Neural progenitor cell (in vitro differentiated cells): ENCODE measurements around the gene C20orf204. TPM values are rescaled to one million over a fixed set of nuclear protein-coding genes. Genes with fewer than 3 reads are reported as not detected.

Experiments
- DNase-seq: peaks from one replicate; pipeline ENCODE4 v3.0.0-alpha.2; 2016; ENCODE audit warnings: low spot score
- H2AFZ ChIP-seq: fragments of 200-600 bp; sonication (generic); replicated peaks from 2 replicates; pipeline ENCODE4 v1.6.1; 2016; ENCODE audit warnings: antibody characterized with exemption
- H3F3A ChIP-seq: fragments of 200-600 bp; sonication (generic); 2 replicates; pipeline ENCODE4 v1.6.1; 2016; ENCODE audit warnings: antibody characterized with exemption, low read depth
- H3K27ac ChIP-seq: fragments of 200-600 bp; sonication (generic); 2 replicates; pipeline ENCODE4 v1.5.1; 2016; ENCODE audit warnings: mild to moderate bottlenecking
- H3K27me3 ChIP-seq: fragments of 200-600 bp; sonication (generic); 2 replicates; pipeline ENCODE4 v1.6.1; 2016; ENCODE audit warnings: mild to moderate bottlenecking, moderate library complexity
- H3K36me3 ChIP-seq: fragments of 200-600 bp; sonication (generic); 2 replicates; pipeline ENCODE4 v1.5.1; 2016
- H3K4me1 ChIP-seq: fragments of 200-600 bp; sonication (generic); 2 replicates; pipeline ENCODE4 v1.6.1; 2016; ENCODE audit warnings: mixed run types
- H3K4me2 ChIP-seq: fragments of 200-600 bp; sonication (generic); 2 replicates; pipeline ENCODE4 v1.6.1; 2016
- H3K4me3 ChIP-seq: fragments of 200-600 bp; sonication (generic); 2 replicates; pipeline ENCODE4 v1.5.1; 2016
- H3K79me2 ChIP-seq: fragments of 200-600 bp; sonication (generic); 2 replicates; pipeline ENCODE4 v1.6.1; 2016; ENCODE audit warnings: low read depth
- H3K9ac ChIP-seq: fragments of 200-600 bp; sonication (generic); 2 replicates; pipeline ENCODE4 v1.6.1; 2016
- H3K9me3 ChIP-seq: fragments of 200-600 bp; sonication (generic); 2 replicates; pipeline ENCODE4 v1.5.1; 2016; ENCODE audit warnings: low read depth
- H4K20me1 ChIP-seq: fragments of 200-600 bp; sonication (generic); 2 replicates; pipeline ENCODE4 v1.6.1; 2016; ENCODE audit warnings: low read depth
- H3K27ac Mint-ChIP-seq: 3 replicates; pipeline ENCODE4 v1.8.0; 2021; ENCODE audit warnings: mixed read lengths
- H3K27me3 Mint-ChIP-seq: 2 replicates; pipeline ENCODE4 v1.8.0; 2022; ENCODE audit warnings: low read depth, mild to moderate bottlenecking, inconsistent platforms, moderate library complexity, mixed read lengths; ENCODE audit not compliant: insufficient read depth
- H3K36me3 Mint-ChIP-seq: 3 replicates; pipeline ENCODE4 v1.8.0; 2021; ENCODE audit warnings: mixed read lengths
- H3K4me1 Mint-ChIP-seq: 3 replicates; pipeline ENCODE4 v1.8.0; 2021; ENCODE audit warnings: mixed read lengths
- H3K4me3 Mint-ChIP-seq: 3 replicates; pipeline ENCODE4 v1.8.0; 2021; ENCODE audit warnings: mild to moderate bottlenecking, moderate library complexity, mixed read lengths
- H3K9me3 Mint-ChIP-seq: 3 replicates; pipeline ENCODE4 v1.8.0; 2020; ENCODE audit warnings: mixed read lengths
- EZH2 ChIP-seq: fragments of 200-600 bp; sonication (generic); IDR thresholded peaks from 2 replicates; pipeline ENCODE4 v1.6.1; 2017; ENCODE audit warnings: antibody characterized with exemption, mild to moderate bottlenecking, moderate library complexity
- EZH2phosphoT487 ChIP-seq: fragments of 200-600 bp; sonication (generic); IDR thresholded peaks from 2 replicates; pipeline ENCODE4 v1.6.1; 2017; ENCODE audit warnings: antibody characterized with exemption
- total RNA-seq: library from RNA; depleted of rRNA; stranded (reverse); fragments of >200 nt; gene quantifications from 2 replicates; pipeline ENCODE4 v1.2.3, GENCODE V29; 2015; ENCODE audit warnings: low replicate concordance
- TF ChIP-seq, protein P1 (sequence below): fragments of 200-600 bp; sonication (generic); IDR thresholded peaks from 2 replicates; pipeline ENCODE4 v1.5.1; 2017; ENCODE audit warnings: antibody characterized with exemption, mild to moderate bottlenecking

C20orf204 gene
- total RNA-seq, 1 donor from 2014 or later, result 0.04 TPM

DNA sequence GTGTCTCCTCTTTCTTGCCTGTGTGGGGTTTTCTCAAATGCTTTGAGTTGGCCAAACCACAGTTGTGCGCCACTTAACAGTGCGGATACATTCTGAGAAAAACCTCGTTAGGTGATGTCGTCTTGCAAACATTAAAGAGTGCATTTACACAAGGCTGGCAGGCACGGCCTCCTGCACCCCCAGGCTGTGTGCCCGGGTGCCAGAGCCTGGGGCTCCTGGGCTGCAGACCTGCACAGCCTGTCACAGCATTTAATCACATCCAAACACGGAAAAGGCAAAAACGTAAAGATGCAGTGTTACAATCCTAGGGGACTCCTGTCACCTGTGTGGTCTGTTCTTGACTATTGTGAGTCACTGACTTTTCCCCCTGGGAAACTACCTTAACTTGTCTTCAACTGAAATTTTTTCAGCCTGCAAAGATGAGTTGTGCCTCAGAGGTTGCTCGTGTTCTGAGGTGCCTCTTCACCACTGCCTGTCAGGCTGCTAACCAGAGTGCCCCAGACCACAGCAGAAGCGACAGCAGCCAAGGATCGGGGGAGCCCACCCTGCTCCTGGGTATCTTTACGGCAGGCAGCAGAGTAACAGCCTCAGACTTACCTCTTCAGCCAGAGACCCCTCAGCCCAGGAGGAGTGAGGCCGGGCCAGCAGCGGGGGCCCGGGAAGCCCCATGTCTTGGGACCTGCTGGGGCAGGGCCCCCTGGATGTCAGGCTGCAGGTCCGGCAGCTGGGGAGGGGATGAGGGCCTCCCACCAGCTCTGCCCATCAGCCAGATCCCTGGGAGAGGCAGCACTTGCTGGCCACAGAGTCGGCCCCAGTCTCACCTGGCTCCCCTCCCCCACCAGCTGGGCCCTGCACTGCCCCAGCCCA, 683 bp upstream of the C20orf204 start:
- Histone ChIP-seq H3K9ac (no peak overlapping the region), H3K4me2 (peak overlapping the region; percentile 29)
- peak overlapping the region; percentile 46 for H3K4me3 Mint-ChIP-seq

DNA sequence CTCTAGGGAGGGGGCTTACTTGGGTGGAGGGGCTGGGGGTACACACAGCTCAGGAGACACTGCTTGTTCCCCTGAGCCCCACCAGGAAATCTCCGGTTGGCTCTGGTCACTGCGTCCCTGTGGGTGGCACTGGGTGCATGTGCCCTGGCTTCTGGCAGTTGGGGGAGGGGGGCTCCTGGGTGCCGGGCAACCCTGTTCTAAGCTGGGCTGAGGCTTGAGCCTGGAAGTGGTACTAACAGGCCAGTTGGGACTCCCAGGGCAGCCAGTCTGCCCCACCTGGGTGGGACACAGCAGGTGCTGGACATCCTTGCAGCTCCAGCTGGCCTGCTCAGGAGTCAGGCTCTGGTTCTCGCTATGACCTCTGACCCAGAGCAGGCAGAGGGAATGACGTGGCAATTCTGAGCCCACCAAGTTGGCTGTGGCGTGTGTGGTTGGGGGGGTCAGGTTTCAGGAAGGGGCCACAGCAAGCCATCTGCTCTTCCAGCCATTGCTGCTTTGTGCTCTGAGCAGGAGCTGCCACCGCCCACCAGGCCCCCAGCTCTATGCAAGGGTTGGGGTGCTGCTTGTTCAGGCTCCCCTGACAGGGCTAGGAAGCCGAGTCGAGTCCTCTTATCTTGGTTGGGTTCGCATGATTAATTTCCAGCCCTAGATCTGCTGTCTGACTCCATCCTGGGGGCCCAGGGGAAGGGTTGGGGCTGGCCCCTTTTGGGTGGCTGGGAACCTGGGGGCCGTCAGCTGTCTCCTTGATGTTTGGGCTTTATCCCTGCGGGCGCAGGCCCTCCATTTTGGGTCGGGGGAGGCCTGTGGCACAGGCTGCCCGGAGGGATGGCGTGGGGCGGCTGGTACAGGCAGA, 590 bp downstream of the C20orf204 start:
- peaks cover 21% of the 10 kb centered on the region for H3K4me1 Mint-ChIP-seq
- no peaks in the 10 kb centered on the region for H3K9me3 ChIP-seq
- peaks cover 3% of the 10 kb centered on the region for H3K36me3 Mint-ChIP-seq
- no peak overlapping the region for H2AFZ ChIP-seq
- no peaks in the 10 kb centered on the region for H3K36me3 ChIP-seq
- H3K27ac ChIP-seq, result no peak overlapping the region
- TF ChIP-seq EZH2, result no peak
- TF ChIP-seq, protein P1, sequence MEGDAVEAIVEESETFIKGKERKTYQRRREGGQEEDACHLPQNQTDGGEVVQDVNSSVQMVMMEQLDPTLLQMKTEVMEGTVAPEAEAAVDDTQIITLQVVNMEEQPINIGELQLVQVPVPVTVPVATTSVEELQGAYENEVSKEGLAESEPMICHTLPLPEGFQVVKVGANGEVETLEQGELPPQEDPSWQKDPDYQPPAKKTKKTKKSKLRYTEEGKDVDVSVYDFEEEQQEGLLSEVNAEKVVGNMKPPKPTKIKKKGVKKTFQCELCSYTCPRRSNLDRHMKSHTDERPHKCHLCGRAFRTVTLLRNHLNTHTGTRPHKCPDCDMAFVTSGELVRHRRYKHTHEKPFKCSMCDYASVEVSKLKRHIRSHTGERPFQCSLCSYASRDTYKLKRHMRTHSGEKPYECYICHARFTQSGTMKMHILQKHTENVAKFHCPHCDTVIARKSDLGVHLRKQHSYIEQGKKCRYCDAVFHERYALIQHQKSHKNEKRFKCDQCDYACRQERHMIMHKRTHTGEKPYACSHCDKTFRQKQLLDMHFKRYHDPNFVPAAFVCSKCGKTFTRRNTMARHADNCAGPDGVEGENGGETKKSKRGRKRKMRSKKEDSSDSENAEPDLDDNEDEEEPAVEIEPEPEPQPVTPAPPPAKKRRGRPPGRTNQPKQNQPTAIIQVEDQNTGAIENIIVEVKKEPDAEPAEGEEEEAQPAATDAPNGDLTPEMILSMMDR, result no peak
- peaks cover 55% of the 10 kb centered on the region for H3K27me3 ChIP-seq
- H3K79me2 ChIP-seq, result no peaks in the 10 kb centered on the region
- H3K27ac Mint-ChIP-seq, result no peak overlapping the region
- no peak for DNase-seq
- H3K9me3 Mint-ChIP-seq, result no peaks in the 10 kb centered on the region
- peaks cover 15% of the 10 kb centered on the region for H3F3A ChIP-seq
- H3K4me3 ChIP-seq, result no peak overlapping the region
- H3K4me1 ChIP-seq, result peaks cover 31% of the 10 kb centered on the region
- no peak overlapping the region for H3K9ac ChIP-seq
- H3K4me2 ChIP-seq, result no peak overlapping the region
- no peak overlapping the region for H3K4me3 Mint-ChIP-seq
- peaks cover 40% of the 10 kb centered on the region for H3K27me3 Mint-ChIP-seq
- peaks cover 47% of the 10 kb centered on the region for H4K20me1 ChIP-seq

More for the DNA sequence above, 683 bp upstream of the C20orf204 start:
- no peak for DNase-seq
- Mint-ChIP-seq H3K36me3 (peaks cover 8% of the 10 kb centered on the region), H3K9me3 (no peaks in the 10 kb centered on the region), H3K27ac (peak overlapping the region; percentile 63), H3K27me3 (peaks cover 30% of the 10 kb centered on the region), H3K4me1 (peaks cover 21% of the 10 kb centered on the region)
- H3K27ac ChIP-seq, result no peak overlapping the region
- no peaks in the 10 kb centered on the region for H3K36me3 ChIP-seq
- peaks cover 15% of the 10 kb centered on the region for H3F3A ChIP-seq
- peaks cover 47% of the 10 kb centered on the region for H4K20me1 ChIP-seq
- H3K79me2 ChIP-seq, result no peaks in the 10 kb centered on the region
- H2AFZ ChIP-seq, result no peak overlapping the region
- H3K27me3 ChIP-seq, result peaks cover 42% of the 10 kb centered on the region
- peaks cover 31% of the 10 kb centered on the region for H3K4me1 ChIP-seq
- no peaks in the 10 kb centered on the region for H3K9me3 ChIP-seq
- H3K4me3 ChIP-seq, result no peak overlapping the region
- TF ChIP-seq EZH2 (no peak), EZH2phosphoT487 (no peak)
- TF ChIP-seq, protein P1, result no peak

DNA sequence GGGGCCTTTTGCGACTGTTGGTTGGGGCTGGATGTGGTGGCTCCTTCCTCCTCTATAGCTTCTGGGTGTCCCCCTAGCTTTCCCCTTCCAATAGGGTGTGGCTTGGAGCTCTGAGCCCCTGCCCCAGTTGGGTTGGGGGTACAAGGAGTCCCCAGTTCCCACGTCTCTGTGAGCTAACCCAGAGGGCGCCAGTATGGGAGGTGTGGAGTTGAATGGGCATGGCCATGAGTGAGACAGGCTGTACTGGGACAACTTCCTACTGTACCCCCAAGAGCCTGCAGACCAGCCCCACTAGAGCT, 1.2 kb downstream of the C20orf204 start:
- Histone ChIP-seq H3K27ac (no peak overlapping the region), H2AFZ (no peak overlapping the region), H3K9ac (no peak overlapping the region), H3F3A (peaks cover 15% of the 10 kb centered on the region), H3K36me3 (no peaks in the 10 kb centered on the region), H3K4me1 (peaks cover 31% of the 10 kb centered on the region), H3K4me3 (no peak overlapping the region), H3K79me2 (no peaks in the 10 kb centered on the region), H4K20me1 (peaks cover 47% of the 10 kb centered on the region), H3K9me3 (no peaks in the 10 kb centered on the region), H3K27me3 (peaks cover 61% of the 10 kb centered on the region), H3K4me2 (no peak overlapping the region)
- Mint-ChIP-seq H3K4me3 (no peak overlapping the region), H3K4me1 (peaks cover 21% of the 10 kb centered on the region), H3K27ac (no peak overlapping the region), H3K27me3 (peaks cover 43% of the 10 kb centered on the region), H3K9me3 (no peaks in the 10 kb centered on the region), H3K36me3 (peaks cover 3% of the 10 kb centered on the region)
- TF ChIP-seq EZH2 (no peak), EZH2phosphoT487 (no peak)
- TF ChIP-seq, protein P1, result no peak
- no peak for DNase-seq
